HepG2 (cell line): Measurements from ENCODE around the gene MARK2. TPM values are rescaled to one million over a fixed set of nuclear protein-coding genes. Genes with fewer than 3 reads are reported as not detected.
A peak's percentile ranks its signal among the peaks of the same experiment; 100 is the strongest.

ENCODE experiments used
- AGO1 ChIP-seq: fragments of 200-400 bp; formaldehyde crosslinking; IDR thresholded peaks from 2 replicates; pipeline ENCODE4 v1.6.1; 2017; ENCODE audit warnings: mild to moderate bottlenecking, low read depth, low read length, moderate library complexity; ENCODE audit not compliant: poor library complexity, severe bottlenecking
- BORCS8-MEF2B ChIP-seq: sonication (generic); formaldehyde crosslinking; IDR thresholded peaks from 2 replicates; pipeline ENCODE4 v1.8.0; 2022; ENCODE audit warnings: mild to moderate bottlenecking, missing genetic modification reagents
- CEBPB ChIP-seq: IDR thresholded peaks from 2 replicates; pipeline ENCODE4 v1.6.1; 2011; ENCODE audit warnings: low read depth, low read length, improper control_type of control experiment, borderline replicate concordance
- ETV5 ChIP-seq: IDR thresholded peaks from 2 replicates; pipeline ENCODE4 v1.6.1; 2018; ENCODE audit warnings: missing biosample characterization, missing genetic modification reagents, inconsistent platforms, borderline replicate concordance
- HBP1 ChIP-seq: IDR thresholded peaks from 2 replicates; pipeline ENCODE4 v1.6.1; 2016; ENCODE audit warnings: low read depth, control low read depth
- NFKBIZ ChIP-seq: IDR thresholded peaks from 2 replicates; pipeline ENCODE4 v1.6.1; 2018; ENCODE audit warnings: missing genetic modification reagents, missing compliant biosample characterization
- THAP9 ChIP-seq: sonication (generic); formaldehyde crosslinking; IDR thresholded peaks from 2 replicates; pipeline ENCODE4; 2020; ENCODE audit warnings: missing genetic modification reagents, mild to moderate bottlenecking, borderline replicate concordance
- ZFAT ChIP-seq: sonication (generic); formaldehyde crosslinking; conservative IDR thresholded peaks from 2 replicates; pipeline ENCODE4 v1.8.1; 2023; ENCODE audit warnings: missing genetic modification reagents, inconsistent platforms
- ZNF326 ChIP-seq: sonication (generic); formaldehyde crosslinking; IDR thresholded peaks from 2 replicates; pipeline ENCODE4 v1.4.0; 2020; ENCODE audit warnings: missing genetic modification reagents, borderline replicate concordance
- ZNF362 ChIP-seq: sonication (generic); formaldehyde crosslinking; IDR thresholded peaks from 2 replicates; pipeline ENCODE4 v1.4.0; 2020; ENCODE audit warnings: missing genetic modification reagents, mild to moderate bottlenecking, borderline replicate concordance
- ZNF557 ChIP-seq: sonication (generic); formaldehyde crosslinking; IDR thresholded peaks from 2 replicates; pipeline ENCODE4 v1.4.0; 2020; ENCODE audit warnings: missing genetic modification reagents
- ZNF639 ChIP-seq: conservative IDR thresholded peaks from 2 replicates; pipeline ENCODE4 v1.6.1; 2018; ENCODE audit warnings: missing genetic modification reagents
- polyA plus RNA-seq, 8 experiments: library from polyadenylated mRNA; depleted of rRNA in 3 of 8; stranded (reverse) in 7 of 8; unstranded in 1 of 8; fragments of >200 nt; fragmentation: Illumina TruSeq in 4 of 8; extraction: Trizol in 4 of 8; gene quantifications; 2 replicates each; pipeline versions ENCODE4 v1.2.1 to v1.2.3, GENCODE V29; 2011 to 2016; ENCODE audit warnings: low read depth in 4 of 8, missing spikeins in 1 of 8, mixed read lengths in 1 of 8; ENCODE audit not compliant: insufficient read depth in 1 of 8
- total RNA-seq, 5 experiments: library from RNA; depleted of rRNA; stranded (reverse); fragments of >200 nt; fragmentation: Illumina TruSeq; extraction: Trizol; gene quantifications; 2 replicates each; pipeline ENCODE4 v1.2.3, GENCODE V29; 2016; ENCODE audit warnings: low read depth in 1 of 5
- TF ChIP-seq, protein P1 (sequence below): sonication (generic); formaldehyde crosslinking; IDR thresholded peaks from 2 replicates; pipeline ENCODE4 v1.4.0; 2020; ENCODE audit warnings: missing genetic modification reagents
- TF ChIP-seq, protein P2 (sequence below): sonication (generic); formaldehyde crosslinking; IDR thresholded peaks from 2 replicates; pipeline ENCODE4 v1.9.0; 2021; ENCODE audit warnings: missing genetic modification reagents, borderline replicate concordance
- TF ChIP-seq, protein P3 (sequence below): sonication (generic); formaldehyde crosslinking; IDR thresholded peaks from 2 replicates; pipeline ENCODE4 v1.8.1; 2023; ENCODE audit warnings: mild to moderate bottlenecking, inconsistent platforms, moderate library complexity, missing genetic modification reagents, borderline replicate concordance

Gene MARK2
- total and polyA plus RNA-seq, 2 of the 13 experiments (the other 11 are each of a cell fraction or from before 2014, with no cell fraction given): 13.5 to 13.9 TPM

DNA sequence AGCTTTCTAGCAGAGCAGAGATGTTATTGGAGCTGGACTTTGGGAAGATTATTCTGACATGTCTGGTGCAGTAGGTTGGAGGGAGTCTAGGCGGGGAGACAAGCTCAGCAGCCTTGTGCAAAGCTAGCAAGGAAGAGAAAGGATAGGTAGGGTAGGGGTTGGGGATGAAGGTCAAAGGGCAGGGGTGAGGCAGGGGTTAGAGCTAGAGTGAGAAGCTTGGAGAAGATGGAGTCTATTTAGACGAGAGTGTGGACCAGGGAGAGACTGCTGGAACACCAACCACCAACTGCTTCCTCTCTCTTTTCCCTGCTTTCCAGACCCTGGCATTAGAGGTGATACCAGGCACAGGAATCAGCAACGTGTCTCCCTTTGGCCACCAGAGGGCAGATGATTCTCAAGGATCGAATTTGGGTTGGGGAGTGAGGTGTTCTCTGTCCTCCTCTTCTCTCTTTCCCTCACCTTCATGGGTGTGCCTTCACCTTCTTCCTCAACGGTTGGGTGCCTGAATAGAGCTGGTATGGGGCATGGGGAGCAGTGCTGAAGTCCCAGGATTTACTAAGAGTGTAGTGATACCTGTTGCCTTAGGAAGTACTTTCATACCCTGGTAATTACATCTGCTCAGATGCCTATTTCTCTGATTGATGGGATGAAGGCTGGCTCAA, 1.8 kb upstream of the MARK2 start (continued):
- TF ChIP-seq, protein P1, sequence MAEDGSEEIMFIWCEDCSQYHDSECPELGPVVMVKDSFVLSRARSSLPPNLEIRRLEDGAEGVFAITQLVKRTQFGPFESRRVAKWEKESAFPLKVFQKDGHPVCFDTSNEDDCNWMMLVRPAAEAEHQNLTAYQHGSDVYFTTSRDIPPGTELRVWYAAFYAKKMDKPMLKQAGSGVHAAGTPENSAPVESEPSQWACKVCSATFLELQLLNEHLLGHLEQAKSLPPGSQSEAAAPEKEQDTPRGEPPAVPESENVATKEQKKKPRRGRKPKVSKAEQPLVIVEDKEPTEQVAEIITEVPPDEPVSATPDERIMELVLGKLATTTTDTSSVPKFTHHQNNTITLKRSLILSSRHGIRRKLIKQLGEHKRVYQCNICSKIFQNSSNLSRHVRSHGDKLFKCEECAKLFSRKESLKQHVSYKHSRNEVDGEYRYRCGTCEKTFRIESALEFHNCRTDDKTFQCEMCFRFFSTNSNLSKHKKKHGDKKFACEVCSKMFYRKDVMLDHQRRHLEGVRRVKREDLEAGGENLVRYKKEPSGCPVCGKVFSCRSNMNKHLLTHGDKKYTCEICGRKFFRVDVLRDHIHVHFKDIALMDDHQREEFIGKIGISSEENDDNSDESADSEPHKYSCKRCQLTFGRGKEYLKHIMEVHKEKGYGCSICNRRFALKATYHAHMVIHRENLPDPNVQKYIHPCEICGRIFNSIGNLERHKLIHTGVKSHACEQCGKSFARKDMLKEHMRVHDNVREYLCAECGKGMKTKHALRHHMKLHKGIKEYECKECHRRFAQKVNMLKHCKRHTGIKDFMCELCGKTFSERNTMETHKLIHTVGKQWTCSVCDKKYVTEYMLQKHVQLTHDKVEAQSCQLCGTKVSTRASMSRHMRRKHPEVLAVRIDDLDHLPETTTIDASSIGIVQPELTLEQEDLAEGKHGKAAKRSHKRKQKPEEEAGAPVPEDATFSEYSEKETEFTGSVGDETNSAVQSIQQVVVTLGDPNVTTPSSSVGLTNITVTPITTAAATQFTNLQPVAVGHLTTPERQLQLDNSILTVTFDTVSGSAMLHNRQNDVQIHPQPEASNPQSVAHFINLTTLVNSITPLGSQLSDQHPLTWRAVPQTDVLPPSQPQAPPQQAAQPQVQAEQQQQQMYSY (CRISPR knock-in tag): no peak
- TF ChIP-seq HBP1 (0 out of 2 replicates have a peak, but pooled peaks have one; percentile 28), CEBPB (no peak), ZNF557 (no peak), ZFAT (CRISPR knock-in tag) (no peak), THAP9 (CRISPR knock-in tag) (no peak), AGO1 (no peak), ZNF639 (CRISPR knock-in tag) (no peak), ZNF362 (no peak), NFKBIZ (CRISPR knock-in tag) (no peak), ZNF326 (CRISPR knock-in tag) (no peak), ETV5 (CRISPR knock-in tag) (no peak), BORCS8-MEF2B (CRISPR knock-in tag) (no peak)
- TF ChIP-seq, protein P2, sequence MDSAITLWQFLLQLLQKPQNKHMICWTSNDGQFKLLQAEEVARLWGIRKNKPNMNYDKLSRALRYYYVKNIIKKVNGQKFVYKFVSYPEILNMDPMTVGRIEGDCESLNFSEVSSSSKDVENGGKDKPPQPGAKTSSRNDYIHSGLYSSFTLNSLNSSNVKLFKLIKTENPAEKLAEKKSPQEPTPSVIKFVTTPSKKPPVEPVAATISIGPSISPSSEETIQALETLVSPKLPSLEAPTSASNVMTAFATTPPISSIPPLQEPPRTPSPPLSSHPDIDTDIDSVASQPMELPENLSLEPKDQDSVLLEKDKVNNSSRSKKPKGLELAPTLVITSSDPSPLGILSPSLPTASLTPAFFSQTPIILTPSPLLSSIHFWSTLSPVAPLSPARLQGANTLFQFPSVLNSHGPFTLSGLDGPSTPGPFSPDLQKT (CRISPR knock-in tag): no peak
- TF ChIP-seq, protein P3, sequence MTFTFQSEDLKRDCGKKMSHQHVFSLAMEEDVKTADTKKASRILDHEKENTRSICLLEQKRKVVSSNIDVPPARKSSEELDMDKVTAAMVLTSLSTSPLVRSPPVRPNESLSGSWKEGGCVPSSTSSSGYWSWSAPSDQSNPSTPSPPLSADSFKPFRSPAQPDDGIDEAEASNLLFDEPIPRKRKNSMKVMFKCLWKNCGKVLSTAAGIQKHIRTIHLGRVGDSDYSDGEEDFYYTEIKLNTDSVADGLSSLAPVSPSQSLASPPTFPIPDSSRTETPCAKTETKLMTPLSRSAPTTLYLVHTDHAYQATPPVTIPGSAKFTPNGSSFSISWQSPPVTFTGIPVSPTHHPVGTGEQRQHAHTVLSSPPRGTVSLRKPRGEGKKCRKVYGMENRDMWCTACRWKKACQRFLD: no peak
